ENCODE data around the gene ALKBH8.

DNA sequence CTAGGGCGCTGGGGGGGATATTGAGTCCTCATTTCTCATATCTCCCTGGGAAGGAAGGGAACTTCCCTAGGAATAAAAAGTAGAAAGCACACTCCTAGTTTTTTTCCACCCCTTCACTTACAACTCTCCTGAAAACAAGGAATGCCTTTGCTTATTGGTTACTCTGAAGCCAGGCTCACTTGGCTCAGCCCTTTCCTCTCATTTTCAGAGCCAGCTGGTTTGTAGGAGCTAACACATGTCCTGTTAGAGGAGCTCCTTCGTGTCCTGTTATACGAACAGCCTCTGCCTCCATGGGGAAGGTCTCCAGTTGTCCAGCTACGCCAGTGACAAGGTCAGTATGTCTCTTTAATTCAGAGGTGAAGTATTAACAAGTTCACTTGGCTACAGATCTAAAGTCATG lies 17.6 kb downstream of the ALKBH8 start:
- TF ChIP-seq, protein P1, sequence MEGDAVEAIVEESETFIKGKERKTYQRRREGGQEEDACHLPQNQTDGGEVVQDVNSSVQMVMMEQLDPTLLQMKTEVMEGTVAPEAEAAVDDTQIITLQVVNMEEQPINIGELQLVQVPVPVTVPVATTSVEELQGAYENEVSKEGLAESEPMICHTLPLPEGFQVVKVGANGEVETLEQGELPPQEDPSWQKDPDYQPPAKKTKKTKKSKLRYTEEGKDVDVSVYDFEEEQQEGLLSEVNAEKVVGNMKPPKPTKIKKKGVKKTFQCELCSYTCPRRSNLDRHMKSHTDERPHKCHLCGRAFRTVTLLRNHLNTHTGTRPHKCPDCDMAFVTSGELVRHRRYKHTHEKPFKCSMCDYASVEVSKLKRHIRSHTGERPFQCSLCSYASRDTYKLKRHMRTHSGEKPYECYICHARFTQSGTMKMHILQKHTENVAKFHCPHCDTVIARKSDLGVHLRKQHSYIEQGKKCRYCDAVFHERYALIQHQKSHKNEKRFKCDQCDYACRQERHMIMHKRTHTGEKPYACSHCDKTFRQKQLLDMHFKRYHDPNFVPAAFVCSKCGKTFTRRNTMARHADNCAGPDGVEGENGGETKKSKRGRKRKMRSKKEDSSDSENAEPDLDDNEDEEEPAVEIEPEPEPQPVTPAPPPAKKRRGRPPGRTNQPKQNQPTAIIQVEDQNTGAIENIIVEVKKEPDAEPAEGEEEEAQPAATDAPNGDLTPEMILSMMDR (IDR thresholded peaks at IDR 0.05; ENCODE audit: insufficient read depth, low read depth, low read length) = no peak
- no peak for TF ChIP-seq EZH2 (IDR thresholded peaks at IDR 0.05; ENCODE audit: insufficient read depth, low read length)
